GM06990 (cell line): ENCODE measurements around the gene ACER3.

Source experiments
- DNase-seq: peaks from one replicate; pipeline ENCODE4 v3.0.0-alpha.2; 2011; ENCODE audit not compliant: insufficient read length; ENCODE audit errors: extremely low read depth
- H3K27me3 ChIP-seq: replicated peaks from 2 replicates; pipeline ENCODE4 v1.6.0; 2011; ENCODE audit warnings: low read length; ENCODE audit not compliant: control insufficient read depth, insufficient read depth
- H3K36me3 ChIP-seq: 2 replicates; pipeline ENCODE4 v1.5.1; 2011; ENCODE audit warnings: low read length; ENCODE audit not compliant: control insufficient read depth, insufficient read depth
- H3K4me3 ChIP-seq: replicated peaks from 2 replicates; pipeline ENCODE4 v1.5.1; 2011; ENCODE audit warnings: low read depth, mild to moderate bottlenecking, control low read depth, low read length
- CTCF ChIP-seq: IDR thresholded peaks from 2 replicates; pipeline ENCODE4 v1.5.1; 2011; ENCODE audit warnings: low read length, control low read depth, mild to moderate bottlenecking, inconsistent platforms; ENCODE audit not compliant: insufficient read depth, poor library complexity, severe bottlenecking

ACER3 gene

GRCh38 chr11:76835928-76836612 lies 24.6 kb upstream of the ACER3 start:
- no peak for TF ChIP-seq CTCF
- DNase-seq = no peak
- Histone ChIP-seq H3K27me3 (peaks cover 1% of the 10 kb centered on the region; the same call in 1 of the 2 replicates), H3K4me3 (no peak overlapping the region), H3K36me3 (no peaks in the 10 kb centered on the region)

- TF ChIP-seq CTCF = no peak
- Histone ChIP-seq H3K4me3 (no peak overlapping the region), H3K36me3 (no peaks in the 10 kb centered on the region), H3K27me3 (peaks cover 1% of the 10 kb centered on the region; the same call in 1 of the 2 replicates)
- DNase-seq = no peak
Measured at GRCh38 chr11:76836613-76837291, 24.0 kb upstream of the ACER3 start.

GRCh38 chr11:76837696-76838677 lies 22.7 kb upstream of the ACER3 start:
- H3K36me3 ChIP-seq = no peaks in the 10 kb centered on the region
- no peak for DNase-seq
- no peak for TF ChIP-seq CTCF
- H3K4me3 ChIP-seq = no peak overlapping the region
- H3K27me3 ChIP-seq = peaks cover 1% of the 10 kb centered on the region

GRCh38 chr11:76838678-76839068 lies 22.0 kb upstream of the ACER3 start:
- peaks cover 1% of the 10 kb centered on the region for H3K27me3 ChIP-seq
- H3K36me3 ChIP-seq = no peaks in the 10 kb centered on the region
- DNase-seq = no peak
- TF ChIP-seq CTCF = no peak
- H3K4me3 ChIP-seq = no peak overlapping the region

GRCh38 chr11:76839311-76839710 lies 21.4 kb upstream of the ACER3 start:
- TF ChIP-seq CTCF = no peak
- Histone ChIP-seq H3K27me3 (peaks cover 1% of the 10 kb centered on the region), H3K4me3 (no peak overlapping the region), H3K36me3 (no peaks in the 10 kb centered on the region)
- no peak for DNase-seq
